SU-DHL-6 (cell line): Measurements from ENCODE around the gene ST6GAL1.

Source experiments
- CTCF ChIP-seq: fragments of 200-600 bp; sonication (generic); IDR thresholded peaks from one replicate; pipeline ENCODE4 v1.5.1; 2017; ENCODE audit warnings: antibody characterized with exemption, mild to moderate bottlenecking, low read length, moderate library complexity; ENCODE audit not compliant: insufficient read depth, poor library complexity, severe bottlenecking
- EZH2phosphoT487 ChIP-seq: fragments of 200-600 bp; sonication (generic), shearing (Covaris generic); conservative IDR thresholded peaks from 2 replicates; pipeline ENCODE4 v1.6.1; 2018; ENCODE audit warnings: mild to moderate bottlenecking, antibody characterized with exemption, low read length, moderate library complexity, mixed read lengths

DNA sequence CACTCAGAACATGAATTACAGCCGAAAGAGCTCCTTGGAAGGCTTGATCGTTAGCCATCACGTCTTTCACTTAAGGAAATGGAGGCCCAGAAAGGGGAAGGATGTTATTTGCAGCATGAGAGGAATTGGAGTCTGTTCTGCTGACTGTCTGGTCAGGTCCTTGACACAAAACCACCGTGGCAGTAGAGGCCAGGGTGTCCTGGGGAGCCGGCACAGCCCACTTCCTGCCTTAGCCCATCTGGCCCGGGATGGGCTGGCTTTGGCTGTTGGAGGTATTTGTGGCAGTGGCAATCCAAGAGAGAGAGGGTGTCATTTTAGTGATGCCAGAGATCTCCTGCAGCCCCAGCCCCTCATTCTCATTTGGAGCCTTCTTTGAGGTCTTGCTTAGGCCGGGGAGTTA, 37.4 kb downstream of the ST6GAL1 start:
- no peak for TF ChIP-seq CTCF
- TF ChIP-seq EZH2phosphoT487 = no peak
